Hepatocyte (in vitro differentiated cells): ENCODE data around the gene C16orf92. TPM values are rescaled to one million over a fixed set of nuclear protein-coding genes. Genes with fewer than 3 reads are reported as not detected.
A peak's percentile ranks its signal among the peaks of the same experiment; 100 is the strongest.

ENCODE experiments used
- DNase-seq: peaks from one replicate; pipeline ENCODE4 v3.0.0-alpha.2; 2016; ENCODE audit warnings: low spot score
- H2AFZ ChIP-seq: fragments of 200-600 bp; sonication (generic); 2 replicates; pipeline ENCODE4 v1.6.0; 2016; ENCODE audit warnings: antibody characterized with exemption, mild to moderate bottlenecking
- H3K27ac ChIP-seq: fragments of 200-600 bp; sonication (generic); 2 replicates; pipeline ENCODE4 v1.5.1; 2016; ENCODE audit warnings: mild to moderate bottlenecking
- H3K27me3 ChIP-seq: fragments of 200-600 bp; sonication (generic); 2 replicates; pipeline ENCODE4 v1.6.1; 2016
- H3K36me3 ChIP-seq: fragments of 200-600 bp; sonication (generic); replicated peaks from 2 replicates; pipeline ENCODE4 v1.5.1; 2016; ENCODE audit warnings: low read depth; ENCODE audit not compliant: insufficient read depth
- H3K4me1 ChIP-seq: fragments of 200-600 bp; sonication (generic); 2 replicates; pipeline ENCODE4 v1.5.1; 2016; ENCODE audit warnings: mild to moderate bottlenecking, moderate library complexity; ENCODE audit not compliant: insufficient read depth
- H3K4me2 ChIP-seq: fragments of 200-600 bp; sonication (generic); 2 replicates; pipeline ENCODE4 v1.6.0; 2016
- H3K4me3 ChIP-seq: fragments of 200-600 bp; sonication (generic); 2 replicates; pipeline ENCODE4 v1.5.1; 2016; ENCODE audit warnings: mild to moderate bottlenecking
- H3K79me2 ChIP-seq: fragments of 200-600 bp; sonication (generic); 2 replicates; pipeline ENCODE4 v1.6.0; 2017; ENCODE audit warnings: mild to moderate bottlenecking
- H3K9me2 ChIP-seq: fragments of 200-600 bp; sonication (generic); replicated peaks from 2 replicates; pipeline ENCODE4 v1.6.0; 2017; ENCODE audit warnings: mild to moderate bottlenecking; ENCODE audit not compliant: insufficient read depth
- H3K9me3 ChIP-seq: fragments of 200-600 bp; sonication (generic); 2 replicates; pipeline ENCODE4 v1.5.1; 2016; ENCODE audit warnings: low read depth, mild to moderate bottlenecking
- H4K20me1 ChIP-seq: fragments of 200-600 bp; sonication (generic); 2 replicates; pipeline ENCODE4 v1.6.0; 2016; ENCODE audit warnings: mild to moderate bottlenecking; ENCODE audit not compliant: insufficient read depth, poor library complexity, severe bottlenecking
- CTCF ChIP-seq: fragments of 200-600 bp; sonication (generic); IDR thresholded peaks from 2 replicates; pipeline ENCODE4 v1.5.1; 2016; ENCODE audit warnings: antibody characterized with exemption, mild to moderate bottlenecking; ENCODE audit not compliant: poor library complexity
- EZH2 ChIP-seq: fragments of 200-600 bp; sonication (generic); IDR thresholded peaks from 2 replicates; pipeline ENCODE4 v1.6.1; 2016; ENCODE audit warnings: antibody characterized with exemption, mild to moderate bottlenecking, borderline replicate concordance
- EZH2phosphoT487 ChIP-seq: fragments of 200-600 bp; sonication (generic); IDR thresholded peaks from one replicate; pipeline ENCODE4 v1.6.1; 2018; ENCODE audit warnings: antibody characterized with exemption, mild to moderate bottlenecking, low read depth, moderate library complexity; ENCODE audit not compliant: unreplicated experiment, severe bottlenecking
- WGBS: methylation state at CpG from one replicate; pipeline ENCODE4 v1.1.6; 2016; ENCODE audit warnings: low lambda C conversion rate; ENCODE audit errors: missing lambda C conversion rate; 5-methylcytosine and 5-hydroxymethylcytosine counted together
- polyA plus RNA-seq: library from polyadenylated mRNA; unstranded; fragments of >200 nt; fragmentation: Nextera tagmentation; extraction: Ambion mirVana; gene quantifications from 2 replicates; pipeline ENCODE4 v1.2.1, GENCODE V29; 2016
- total RNA-seq: library from RNA; depleted of rRNA; stranded (reverse); fragments of >200 nt; gene quantifications from 2 replicates; pipeline ENCODE4 v1.2.3, GENCODE V29; 2014

The C16orf92 gene
- total and polyA plus RNA-seq, 2 experiments from 2014 or later = not detected

GRCh38 chr16:30030011-30030685 is 7.2 kb downstream of the C16orf92 start:
- TF ChIP-seq EZH2phosphoT487 (no peak), EZH2 (no peak), CTCF (no peak)
- 28% methylated on average over 16 of the region's 23 CpGs for WGBS
- no peak for DNase-seq
- H3K9me3 ChIP-seq = no peaks in the 10 kb centered on the region
- peaks cover 67% of the 10 kb centered on the region for H3K27me3 ChIP-seq
- no peaks in the 10 kb centered on the region for H3K36me3 ChIP-seq
- no peak overlapping the region for H3K27ac ChIP-seq
- H3K4me2 ChIP-seq = peak overlapping the region; percentile 86
- H3K4me3 ChIP-seq = no peak overlapping the region
- H3K4me1 ChIP-seq = peaks cover 7% of the 10 kb centered on the region
- no peaks in the 10 kb centered on the region for H3K9me2 ChIP-seq
- no peaks in the 10 kb centered on the region for H3K79me2 ChIP-seq
- no peaks in the 10 kb centered on the region for H4K20me1 ChIP-seq
- H2AFZ ChIP-seq = no peak overlapping the region

- Histone ChIP-seq H3K27me3 (peaks cover 63% of the 10 kb centered on the region), H3K36me3 (no peaks in the 10 kb centered on the region), H3K4me2 (peak within 1 kb of the TSS; percentile 86), H3K27ac (no peak within 1 kb of the TSS), H2AFZ (no peak within 1 kb of the TSS), H3K79me2 (no peaks in the 10 kb centered on the region), H3K9me3 (no peaks in the 10 kb centered on the region), H3K4me1 (peaks cover 7% of the 10 kb centered on the region), H3K4me3 (no peak within 1 kb of the TSS), H4K20me1 (no peaks in the 10 kb centered on the region), H3K9me2 (no peaks in the 10 kb centered on the region)
- TF ChIP-seq CTCF = no peak
- TF ChIP-seq EZH2 = peak; percentile 38
- TF ChIP-seq EZH2phosphoT487 = no peak
- WGBS = no CpG with 5 or more reads among the region's 27 CpGs
- no peak for DNase-seq
Measured at GRCh38 chr16:30030841-30031413, 7.9 kb downstream of the C16orf92 start, which contains the start of gene TLCD3B. Gene TLCD3B (minus strand): TSS chr16:30031271. CDS start chr16:30030527, 744 bp downstream.

- Histone ChIP-seq H2AFZ (no peak overlapping the region), H3K79me2 (no peaks in the 10 kb centered on the region), H3K36me3 (no peaks in the 10 kb centered on the region), H4K20me1 (no peaks in the 10 kb centered on the region), H3K9me3 (no peaks in the 10 kb centered on the region), H3K27ac (no peak overlapping the region), H3K9me2 (no peaks in the 10 kb centered on the region), H3K4me3 (no peak overlapping the region), H3K27me3 (peaks cover 65% of the 10 kb centered on the region), H3K4me2 (peak overlapping the region; percentile 86), H3K4me1 (peaks cover 7% of the 10 kb centered on the region)
- TF ChIP-seq EZH2 = no peak
- no peak for TF ChIP-seq CTCF
- TF ChIP-seq EZH2phosphoT487 = no peak
- DNase-seq = no peak
- WGBS = 21% methylated on average over 11 of the region's 11 CpGs
Measured at GRCh38 chr16:30031477-30031918, 8.5 kb downstream of the C16orf92 start.
